Activated naive CD8-positive, alpha-beta T cell treated with anti-CD3 and anti-CD28 coated beads for 36 hours (primary cell): ENCODE results near the gene RNASE11. TPM values are rescaled to one million over a fixed set of nuclear protein-coding genes. Genes with fewer than 3 reads are reported as not detected.

Source experiments
- DNase-seq: peaks from one replicate; pipeline ENCODE4 v3.0.0; 2021
- H3K27ac Mint-ChIP-seq: one replicate; pipeline ENCODE4 v1.8.0; 2022; ENCODE audit warnings: mild to moderate bottlenecking, moderate library complexity, mixed read lengths
- H3K27me3 Mint-ChIP-seq: one replicate; pipeline ENCODE4 v1.8.0; 2022; ENCODE audit warnings: mild to moderate bottlenecking, mixed read lengths
- H3K36me3 Mint-ChIP-seq: one replicate; pipeline ENCODE4 v1.8.0; 2021; ENCODE audit warnings: mild to moderate bottlenecking, mixed read lengths
- H3K4me1 Mint-ChIP-seq: one replicate; pipeline ENCODE4 v1.8.0; 2021; ENCODE audit warnings: mixed read lengths
- H3K4me3 Mint-ChIP-seq: one replicate; pipeline ENCODE4 v1.8.0; 2022; ENCODE audit warnings: mild to moderate bottlenecking, moderate library complexity, mixed read lengths
- H3K9me3 Mint-ChIP-seq: one replicate; pipeline ENCODE4 v1.8.0; 2022; ENCODE audit warnings: mixed read lengths
- total RNA-seq, 2 experiments: library from RNA; stranded (reverse); gene quantifications; one replicate each; pipeline ENCODE4 v1.2.3, GENCODE V29; 2021

Gene RNASE11
- total RNA-seq = not detected

DNA sequence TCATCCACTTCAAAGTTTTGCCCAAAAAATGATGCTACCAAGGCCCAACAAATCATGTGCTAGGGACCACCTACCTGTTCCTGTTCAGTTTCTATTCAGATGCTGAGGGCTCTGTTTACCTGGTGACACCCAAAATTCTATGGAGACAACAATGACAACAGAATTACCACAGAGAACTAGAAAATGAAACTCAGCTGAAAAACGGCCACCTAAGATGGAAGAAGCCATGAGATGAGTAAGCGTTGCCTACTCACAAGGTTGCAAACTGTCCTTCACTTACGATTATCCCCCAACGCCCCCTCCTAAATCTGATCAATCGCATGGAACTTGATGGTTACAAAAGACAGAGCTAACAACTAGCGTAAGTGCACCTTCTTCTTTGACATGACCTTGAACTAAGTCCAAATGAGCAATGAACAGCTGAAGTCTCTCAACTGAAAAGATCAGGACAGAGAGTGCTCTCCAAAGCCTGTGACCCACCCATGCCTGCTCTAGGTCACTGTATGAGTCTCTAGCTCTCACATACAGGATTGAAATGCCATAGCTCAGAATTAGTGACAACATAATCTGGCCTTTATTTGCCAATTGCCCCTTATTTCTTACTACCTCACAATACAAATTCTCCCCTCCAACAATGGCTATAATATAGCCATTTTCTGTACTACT is at the start of gene RNASE11:
TSS of gene RNASE11 (minus strand) at position 513 of the 666 bp plus-strand sequence.
- peaks cover 1% of the 10 kb centered on the region for H3K9me3 Mint-ChIP-seq
- H3K36me3 Mint-ChIP-seq = no peaks in the 10 kb centered on the region
- H3K4me3 Mint-ChIP-seq = no peak within 1 kb of the TSS
- H3K4me1 Mint-ChIP-seq = peaks cover 2% of the 10 kb centered on the region
- no peak for DNase-seq
- H3K27ac Mint-ChIP-seq = no peak within 1 kb of the TSS
- peaks cover 15% of the 10 kb centered on the region for H3K27me3 Mint-ChIP-seq

DNA sequence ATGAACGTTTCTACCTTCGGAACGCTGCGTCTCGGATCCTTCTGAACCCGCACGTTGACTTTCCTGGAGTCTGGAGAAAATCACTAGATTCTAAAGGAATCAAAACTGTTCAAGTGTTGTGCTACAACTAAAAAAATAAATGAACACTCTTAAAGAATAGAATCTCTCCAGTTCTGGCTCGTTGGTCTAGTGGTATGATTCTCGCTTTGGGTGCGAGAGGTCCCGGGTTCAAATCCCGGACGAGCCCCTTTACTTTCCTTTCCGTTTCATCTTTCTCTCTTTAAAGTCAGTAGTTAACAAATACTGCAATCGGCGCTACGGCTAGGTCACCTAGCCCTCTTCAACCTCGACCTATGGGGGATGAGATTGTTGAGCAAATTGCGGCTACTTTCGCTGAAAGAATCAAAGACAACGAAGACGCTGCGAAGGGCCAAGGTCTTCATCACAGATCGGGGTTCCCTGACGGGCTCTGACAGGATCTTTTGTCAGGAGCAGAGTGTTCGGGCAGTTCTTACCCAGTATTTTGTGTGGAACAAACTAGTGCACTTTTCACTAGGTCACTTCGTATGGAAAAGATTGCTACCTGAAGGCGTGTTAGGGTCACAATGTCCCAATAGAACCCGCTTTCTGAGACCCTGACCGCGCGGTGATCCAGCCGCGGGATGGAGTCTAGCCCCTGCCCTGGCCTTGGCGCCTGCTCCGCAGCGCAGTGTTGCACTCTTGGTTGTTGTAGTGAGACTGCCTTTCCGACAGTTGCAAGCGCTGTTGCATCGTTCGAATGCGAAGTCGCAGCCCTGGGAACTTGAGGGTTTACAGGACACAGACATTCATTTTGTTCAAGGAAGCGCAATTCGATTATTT is 45.3 kb upstream of the RNASE11 start:
- Mint-ChIP-seq H3K27ac (peak overlapping the region; percentile 89), H3K4me3 (peak overlapping the region; percentile 80), H3K4me1 (peaks cover 32% of the 10 kb centered on the region), H3K9me3 (peaks cover 9% of the 10 kb centered on the region), H3K27me3 (peaks cover 55% of the 10 kb centered on the region), H3K36me3 (peaks cover 2% of the 10 kb centered on the region)
- DNase-seq = peak; percentile 64

DNA sequence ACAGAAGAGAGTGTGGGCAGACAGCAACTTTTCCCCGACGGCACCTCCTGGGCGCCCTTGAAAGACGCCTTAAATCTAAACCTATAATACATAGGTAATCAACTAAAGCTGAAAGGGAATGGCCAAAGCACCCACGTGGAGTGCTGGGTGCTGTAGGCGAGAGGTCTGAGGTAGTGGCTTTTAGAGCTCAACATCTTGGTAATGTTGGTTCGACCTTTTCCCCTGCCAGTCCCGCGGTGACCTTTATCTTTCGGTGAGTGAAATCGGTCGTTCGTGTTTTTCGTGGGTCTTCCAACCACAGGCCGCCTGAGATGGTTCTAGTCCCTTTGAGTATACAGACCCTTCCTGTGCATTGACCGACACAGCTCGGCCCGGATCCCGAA is 44.6 kb upstream of the RNASE11 start:
- Mint-ChIP-seq H3K27me3 (peaks cover 61% of the 10 kb centered on the region), H3K4me3 (peak overlapping the region; percentile 80), H3K36me3 (peaks cover 2% of the 10 kb centered on the region), H3K4me1 (peaks cover 38% of the 10 kb centered on the region), H3K27ac (peak overlapping the region; percentile 89), H3K9me3 (peaks cover 9% of the 10 kb centered on the region)
- DNase-seq = peak; percentile 33

DNA sequence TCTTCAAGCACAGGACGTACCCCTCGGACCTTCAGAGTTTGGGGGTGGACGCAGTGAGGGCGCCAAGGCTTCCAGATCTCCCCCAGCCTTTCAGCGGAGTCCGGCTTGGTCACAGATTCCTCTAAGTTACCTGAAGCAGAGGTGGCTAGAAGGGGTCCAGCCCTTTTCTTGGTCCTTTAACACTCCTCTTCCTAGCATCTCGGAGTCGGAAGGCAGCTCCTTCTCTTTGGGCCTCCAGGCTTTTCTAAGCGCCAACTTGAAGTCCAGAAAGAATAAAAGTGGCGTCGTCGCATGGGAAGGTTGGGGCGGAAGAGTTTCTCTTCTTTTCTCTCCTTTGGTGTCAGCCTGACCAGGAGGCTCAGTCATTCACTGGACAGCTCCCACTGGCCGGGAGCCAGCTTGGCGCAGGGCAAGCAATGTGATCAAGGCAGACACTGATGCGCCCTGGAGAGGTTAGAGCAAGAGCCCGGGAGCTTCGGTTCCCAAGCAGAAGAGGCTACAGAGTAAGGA is 44.1 kb upstream of the RNASE11 start:
- H3K27me3 Mint-ChIP-seq = peaks cover 64% of the 10 kb centered on the region
- H3K36me3 Mint-ChIP-seq = peaks cover 2% of the 10 kb centered on the region
- peak; percentile 17 for DNase-seq
- peak overlapping the region; percentile 8 for H3K27ac Mint-ChIP-seq
- peaks cover 9% of the 10 kb centered on the region for H3K9me3 Mint-ChIP-seq
- H3K4me3 Mint-ChIP-seq = peak overlapping the region; percentile 80
- H3K4me1 Mint-ChIP-seq = peaks cover 43% of the 10 kb centered on the region

DNA sequence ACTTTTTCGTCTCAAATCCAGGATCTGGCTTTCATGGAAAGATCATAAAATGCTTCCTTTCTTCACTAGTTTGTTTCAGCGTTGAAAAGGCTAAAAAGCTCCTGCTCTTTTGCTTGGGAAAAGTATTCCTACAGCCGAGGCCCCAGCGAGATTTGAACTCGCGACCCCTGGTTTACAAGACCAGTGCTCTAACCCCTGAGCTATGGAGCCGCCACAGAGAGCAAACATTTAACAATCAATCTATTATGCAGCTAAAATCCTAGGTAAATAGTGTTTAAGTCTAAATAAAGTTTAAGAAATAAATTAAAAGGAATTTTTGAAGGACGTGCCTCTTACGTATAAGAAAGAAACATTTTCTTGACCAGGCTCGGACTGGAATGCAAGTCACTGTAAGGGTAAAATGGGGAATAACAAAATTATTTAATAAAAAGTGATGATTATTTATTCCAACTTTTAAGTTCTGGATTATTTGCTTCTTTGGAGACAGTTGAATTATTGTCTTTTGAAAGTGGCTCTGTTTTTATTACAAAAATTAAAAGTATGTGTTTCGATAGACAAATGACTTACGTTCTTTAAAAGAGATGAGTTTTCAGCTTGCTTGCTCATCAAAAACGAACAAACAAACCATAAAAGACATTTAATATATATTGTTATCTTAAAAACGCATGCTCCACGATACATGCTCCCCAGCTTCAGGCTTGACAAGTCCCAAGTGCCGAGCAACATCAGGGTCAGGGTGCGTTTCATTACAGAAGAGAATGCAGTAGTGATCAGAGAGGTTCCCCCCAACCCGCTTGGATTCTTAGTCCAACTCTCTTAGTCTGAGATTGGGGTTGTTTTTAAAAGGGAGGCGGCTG is 43.5 kb upstream of the RNASE11 start:
- H3K9me3 Mint-ChIP-seq = peaks cover 9% of the 10 kb centered on the region
- peaks cover 2% of the 10 kb centered on the region for H3K36me3 Mint-ChIP-seq
- H3K27me3 Mint-ChIP-seq = peaks cover 63% of the 10 kb centered on the region
- H3K4me1 Mint-ChIP-seq = peaks cover 48% of the 10 kb centered on the region
- peak overlapping the region; percentile 80 for H3K4me3 Mint-ChIP-seq
- peak; percentile 55 for DNase-seq
- H3K27ac Mint-ChIP-seq = peak overlapping the region; percentile 79

DNA sequence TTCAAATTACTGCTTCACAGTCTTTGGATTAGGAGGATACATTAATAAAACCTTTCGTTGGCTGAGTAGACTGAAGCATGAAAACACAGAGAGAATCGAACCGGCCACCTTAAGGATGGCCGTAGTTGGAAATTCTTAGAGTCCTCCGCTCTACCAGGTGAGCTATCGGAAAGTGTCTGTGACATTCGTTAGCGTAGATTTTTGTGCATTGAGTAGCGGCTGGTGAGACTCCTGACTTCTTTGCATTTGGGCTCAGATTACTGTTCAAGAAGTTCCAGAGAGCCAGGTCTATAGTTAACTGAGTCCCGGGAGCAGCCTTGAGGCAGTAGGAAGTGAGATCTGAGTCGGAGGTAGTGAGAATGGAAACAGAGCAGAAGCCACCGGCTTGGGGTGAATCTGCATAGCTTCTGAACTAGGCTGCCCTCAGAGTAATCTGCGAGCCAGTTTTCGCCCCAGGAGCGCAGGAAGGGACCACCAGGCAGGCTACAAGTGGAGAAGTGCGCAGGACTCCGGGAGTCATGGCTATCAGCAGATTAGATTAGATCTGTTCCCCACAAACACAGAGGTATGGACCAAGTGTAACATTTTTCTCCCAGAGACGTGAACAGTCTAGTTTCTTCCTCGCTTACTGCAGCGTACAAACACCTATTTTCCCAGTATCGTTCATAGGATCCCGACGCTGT is 42.7 kb upstream of the RNASE11 start:
- peak; percentile 31 for DNase-seq
- peaks cover 67% of the 10 kb centered on the region for H3K27me3 Mint-ChIP-seq
- peaks cover 55% of the 10 kb centered on the region for H3K4me1 Mint-ChIP-seq
- peaks cover 2% of the 10 kb centered on the region for H3K36me3 Mint-ChIP-seq
- peak overlapping the region; percentile 80 for H3K4me3 Mint-ChIP-seq
- H3K27ac Mint-ChIP-seq = peak overlapping the region; percentile 79
- H3K9me3 Mint-ChIP-seq = peaks cover 9% of the 10 kb centered on the region

DNA sequence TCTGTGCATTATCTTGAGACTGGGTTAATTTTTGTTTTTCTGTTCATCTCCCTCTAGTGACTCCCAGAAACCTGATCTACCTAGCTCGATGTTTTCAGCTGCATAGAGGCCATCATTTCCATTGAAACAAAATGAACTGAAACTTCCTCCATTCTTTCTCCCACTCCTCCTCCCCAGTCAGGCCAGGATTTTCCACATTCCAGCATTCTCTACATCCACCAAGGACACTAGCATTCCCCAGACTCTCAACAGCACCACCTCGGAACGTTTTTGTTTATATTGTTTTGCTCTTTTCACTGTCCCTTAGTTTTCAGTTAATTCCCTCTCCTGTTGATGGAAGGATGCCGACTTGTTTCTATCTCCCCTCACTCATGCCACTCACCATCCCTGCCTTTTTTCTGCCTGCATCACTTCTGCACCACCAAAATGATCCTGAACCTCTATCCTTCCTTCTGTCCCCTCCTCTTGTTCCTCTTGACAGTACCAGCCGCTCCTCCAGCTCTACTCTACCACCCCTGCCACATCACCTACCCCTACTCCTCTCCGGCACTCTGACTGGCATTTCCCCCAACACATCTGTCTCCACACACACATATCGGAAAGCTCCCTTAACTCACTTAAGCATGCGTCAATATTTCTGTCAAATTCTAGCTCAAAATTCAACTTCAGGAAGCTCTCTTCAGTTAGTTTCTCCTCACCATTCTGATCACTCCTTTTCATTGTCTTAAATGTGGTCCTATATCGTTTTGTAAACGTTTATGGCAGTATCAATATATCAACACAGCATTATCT is 40.5 kb upstream of the RNASE11 start:
- H3K27ac Mint-ChIP-seq = no peak overlapping the region
- H3K36me3 Mint-ChIP-seq = peaks cover 4% of the 10 kb centered on the region
- no peak overlapping the region for H3K4me3 Mint-ChIP-seq
- DNase-seq = no peak
- peaks cover 63% of the 10 kb centered on the region for H3K27me3 Mint-ChIP-seq
- peaks cover 66% of the 10 kb centered on the region for H3K4me1 Mint-ChIP-seq
- peaks cover 3% of the 10 kb centered on the region for H3K9me3 Mint-ChIP-seq

DNA sequence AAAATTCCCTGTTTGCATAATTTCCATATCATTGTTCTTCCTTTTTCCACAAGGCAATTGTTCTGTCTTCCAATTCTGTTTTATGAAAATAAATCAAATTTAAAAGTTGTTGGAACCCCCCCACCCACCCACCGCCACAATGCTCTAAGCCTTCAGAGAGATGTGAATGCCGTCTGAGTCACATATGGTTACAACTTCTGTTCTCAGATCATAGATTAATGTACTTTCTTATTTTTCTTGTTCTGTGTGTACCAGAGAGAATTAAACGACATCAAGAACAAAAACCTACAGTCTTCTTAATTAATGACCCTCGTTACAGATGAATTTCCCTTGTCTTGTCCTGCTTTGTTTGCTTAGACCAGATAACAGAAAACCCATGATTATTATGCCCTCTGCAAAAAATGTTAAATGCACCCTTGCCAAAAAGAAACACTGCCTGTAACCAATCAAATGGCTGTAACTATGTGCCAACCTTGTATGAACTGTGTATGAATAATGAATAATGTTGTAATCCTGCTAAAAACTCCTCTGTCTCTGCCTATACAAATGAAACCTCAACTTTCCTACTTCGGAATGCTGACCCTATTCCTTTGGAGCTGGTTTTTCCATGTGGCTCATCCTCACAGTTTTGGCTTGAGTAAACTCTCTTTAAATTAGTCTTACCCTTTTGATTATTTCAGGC is 39.7 kb upstream of the RNASE11 start:
- peaks cover 63% of the 10 kb centered on the region for H3K27me3 Mint-ChIP-seq
- DNase-seq = no peak
- no peak overlapping the region for H3K4me3 Mint-ChIP-seq
- H3K9me3 Mint-ChIP-seq = no peaks in the 10 kb centered on the region
- peaks cover 66% of the 10 kb centered on the region for H3K4me1 Mint-ChIP-seq
- H3K36me3 Mint-ChIP-seq = peaks cover 2% of the 10 kb centered on the region
- no peak overlapping the region for H3K27ac Mint-ChIP-seq

DNA sequence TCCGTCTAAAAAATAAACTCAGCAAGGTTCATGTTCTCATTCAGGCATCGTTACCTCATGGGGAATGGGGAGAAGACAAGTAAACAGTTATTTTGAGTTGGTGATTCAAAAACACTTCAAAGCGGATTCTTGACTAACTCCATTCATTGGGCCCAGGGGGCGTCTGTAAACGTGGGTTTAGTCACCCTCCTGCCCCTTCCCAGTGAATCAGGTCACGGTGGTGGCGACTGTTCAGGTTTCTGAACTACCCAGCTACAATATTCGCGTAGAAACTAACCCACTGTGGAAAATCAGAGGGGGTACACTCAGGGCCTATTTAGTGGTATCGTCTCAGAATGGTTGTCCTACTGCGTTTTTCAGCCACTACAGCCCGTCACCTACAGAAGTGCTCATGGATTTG is 38.5 kb upstream of the RNASE11 start:
- H3K27me3 Mint-ChIP-seq = peaks cover 66% of the 10 kb centered on the region
- peaks cover 2% of the 10 kb centered on the region for H3K36me3 Mint-ChIP-seq
- no peak for DNase-seq
- peaks cover 1% of the 10 kb centered on the region for H3K9me3 Mint-ChIP-seq
- peak overlapping the region; percentile 81 for H3K4me3 Mint-ChIP-seq
- peaks cover 61% of the 10 kb centered on the region for H3K4me1 Mint-ChIP-seq
- no peak overlapping the region for H3K27ac Mint-ChIP-seq

DNA sequence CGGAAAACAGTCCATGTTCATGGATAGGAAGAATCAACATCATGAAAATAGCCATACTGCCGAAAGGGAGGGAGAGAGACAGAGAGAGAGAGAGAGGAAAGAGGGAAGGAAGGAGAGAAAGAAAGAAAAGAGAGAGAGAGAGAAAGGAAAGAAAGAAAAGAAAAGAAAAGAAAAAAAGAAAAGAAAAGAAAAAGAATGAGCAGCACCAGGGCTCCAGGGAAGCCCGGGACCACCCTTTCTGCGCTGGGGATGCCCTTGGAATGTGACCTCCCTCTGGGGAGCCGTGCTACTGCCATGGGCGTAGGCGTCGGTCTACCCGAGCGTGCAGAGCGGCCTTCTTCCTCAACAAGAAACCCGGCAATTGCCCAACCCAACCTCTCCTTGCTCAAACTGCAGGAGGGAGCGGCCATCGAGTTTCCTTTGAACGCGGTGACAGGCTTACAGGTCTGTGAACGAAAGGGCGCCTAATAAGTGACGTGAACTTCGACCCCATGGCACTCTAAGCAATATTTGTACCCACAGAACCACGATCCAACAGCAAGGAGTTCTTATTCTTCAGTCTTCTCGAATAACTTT is 36.8 kb upstream of the RNASE11 start:
- peak overlapping the region; percentile 86 for H3K27ac Mint-ChIP-seq
- H3K36me3 Mint-ChIP-seq = peaks cover 2% of the 10 kb centered on the region
- H3K27me3 Mint-ChIP-seq = peaks cover 53% of the 10 kb centered on the region
- H3K9me3 Mint-ChIP-seq = peaks cover 1% of the 10 kb centered on the region
- DNase-seq = peak; percentile 51
- H3K4me1 Mint-ChIP-seq = peaks cover 51% of the 10 kb centered on the region
- peak overlapping the region; percentile 81 for H3K4me3 Mint-ChIP-seq

DNA sequence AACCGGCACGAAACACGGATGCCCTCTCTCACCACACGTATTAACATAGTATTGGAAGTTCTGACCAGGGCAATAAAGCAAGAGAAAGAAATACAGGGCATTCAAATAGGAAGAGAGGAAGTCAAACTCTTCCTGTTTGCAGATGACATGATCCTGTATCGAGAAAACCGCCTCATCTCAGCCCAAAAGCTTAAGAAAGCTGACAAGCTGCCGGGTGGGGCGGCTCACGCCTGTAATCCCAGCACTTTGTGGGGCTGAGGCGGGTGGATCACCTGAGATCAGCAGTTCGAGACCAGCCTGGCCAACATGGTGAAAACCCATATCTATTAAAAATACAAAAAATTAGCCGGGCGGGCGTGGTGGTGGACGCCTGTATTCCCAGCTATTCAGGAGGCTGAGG is 36.0 kb upstream of the RNASE11 start:
- Mint-ChIP-seq H3K27me3 (peaks cover 56% of the 10 kb centered on the region), H3K9me3 (peaks cover 1% of the 10 kb centered on the region), H3K4me3 (peak overlapping the region; percentile 40), H3K4me1 (peaks cover 51% of the 10 kb centered on the region), H3K36me3 (peaks cover 2% of the 10 kb centered on the region), H3K27ac (no peak overlapping the region)
- DNase-seq = peak; percentile 21

DNA sequence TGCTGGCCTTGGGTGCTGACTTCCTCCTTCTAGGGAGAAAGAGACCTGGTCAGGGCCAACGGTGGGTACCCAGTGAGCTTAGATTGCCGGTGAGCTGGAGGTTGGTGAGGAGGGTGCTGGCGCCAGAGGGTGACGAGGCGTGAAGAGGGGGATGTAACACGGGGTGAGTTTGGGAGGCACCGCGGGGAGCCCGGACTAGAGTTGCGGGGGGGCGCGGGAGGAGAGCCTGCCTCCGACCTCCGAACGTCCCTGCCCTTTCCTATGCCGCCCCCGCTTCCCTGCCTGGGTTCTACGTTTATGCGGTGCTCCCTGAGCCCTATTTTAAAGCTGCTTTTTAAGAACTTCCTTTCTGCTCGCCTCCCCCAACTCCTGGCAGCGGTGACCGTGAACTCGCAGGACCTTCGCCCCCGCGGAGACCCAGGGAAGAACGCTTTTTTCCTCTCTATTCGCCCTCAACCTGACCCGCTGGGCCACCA is 35.1 kb upstream of the RNASE11 start:
- Mint-ChIP-seq H3K27ac (no peak overlapping the region), H3K36me3 (peaks cover 2% of the 10 kb centered on the region), H3K4me1 (peaks cover 48% of the 10 kb centered on the region), H3K4me3 (peak overlapping the region; percentile 70), H3K9me3 (peaks cover 1% of the 10 kb centered on the region), H3K27me3 (peaks cover 48% of the 10 kb centered on the region)
- DNase-seq = peak; percentile 14
